HG02588 (cell line): Measurements from ENCODE around the gene ZNF627.
"Not testable (repeated sequence)": the region's sequence is repeated elsewhere in the genome, so short reads cannot be mapped to it uniquely, and the experiment has no call there.

Experiments
- ATAC-seq: cut with Tn5 transposase; IDR thresholded peaks from one replicate; pipeline ENCODE4 v1.9.1; 2021; ENCODE audit warnings: mild to moderate bottlenecking, moderate library complexity; ENCODE audit not compliant: unreplicated experiment

The ZNF627 gene

DNA sequence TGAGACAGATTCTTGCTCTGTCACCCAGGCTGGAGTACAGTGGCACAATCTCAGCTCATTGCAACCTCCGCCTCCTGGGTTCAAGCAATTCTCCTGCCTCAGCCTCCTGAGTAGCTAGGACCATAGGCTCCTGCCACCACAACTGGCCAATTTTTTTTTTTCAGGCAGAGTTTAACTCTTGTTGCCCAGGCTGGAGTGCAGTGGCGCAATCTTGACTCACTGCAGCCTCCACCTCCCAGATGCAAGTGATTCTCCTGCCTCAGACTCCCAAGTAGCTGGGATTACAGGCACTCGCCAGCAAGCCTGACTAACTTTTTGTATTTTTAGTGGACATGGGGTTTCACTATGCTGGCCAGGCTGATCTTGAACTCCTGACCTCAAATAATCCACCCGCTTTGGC is 23.5 kb upstream of the ZNF627 start:
- not testable (repeated sequence) for ATAC-seq

DNA sequence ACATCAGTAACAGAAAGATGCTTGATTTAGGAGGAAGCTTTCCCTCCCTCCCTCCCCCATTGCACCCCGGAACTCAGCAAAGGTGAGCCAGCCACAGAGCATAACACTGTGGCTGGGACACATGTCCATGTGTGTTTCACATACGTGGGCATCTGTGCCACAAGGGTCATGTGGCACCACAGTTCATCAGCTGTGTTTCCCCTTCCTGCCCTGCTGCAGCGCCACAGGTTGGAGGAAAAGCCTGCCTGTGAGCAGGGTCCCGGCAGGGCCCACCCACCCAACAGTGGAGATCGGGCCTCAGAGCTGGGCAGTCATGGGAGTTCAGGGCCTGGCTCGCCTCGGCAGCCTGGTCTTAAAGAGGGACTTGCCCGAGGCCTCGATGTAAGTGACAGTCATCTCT is 22.6 kb upstream of the ZNF627 start:
- ATAC-seq = no peak

DNA sequence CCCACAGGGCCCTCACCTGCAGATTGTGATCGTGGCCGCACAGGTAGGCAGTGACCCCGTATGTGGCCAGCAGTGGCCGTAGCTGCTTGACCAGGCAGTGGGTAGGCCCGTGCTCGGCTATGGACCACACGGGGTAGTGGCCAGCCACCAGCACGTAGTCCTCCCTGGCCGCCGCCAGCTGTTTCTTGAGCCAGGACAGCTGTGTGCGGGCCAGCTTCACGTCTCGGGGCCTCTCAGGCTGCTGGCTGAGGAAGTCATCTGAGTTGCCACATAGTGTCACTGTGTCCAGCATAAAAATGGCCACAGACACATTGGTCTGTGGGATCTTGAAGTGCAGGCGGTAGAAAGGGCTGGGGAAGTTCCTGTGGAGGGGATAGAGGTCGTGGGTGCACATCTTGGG is 21.1 kb upstream of the ZNF627 start:
- no peak for ATAC-seq

DNA sequence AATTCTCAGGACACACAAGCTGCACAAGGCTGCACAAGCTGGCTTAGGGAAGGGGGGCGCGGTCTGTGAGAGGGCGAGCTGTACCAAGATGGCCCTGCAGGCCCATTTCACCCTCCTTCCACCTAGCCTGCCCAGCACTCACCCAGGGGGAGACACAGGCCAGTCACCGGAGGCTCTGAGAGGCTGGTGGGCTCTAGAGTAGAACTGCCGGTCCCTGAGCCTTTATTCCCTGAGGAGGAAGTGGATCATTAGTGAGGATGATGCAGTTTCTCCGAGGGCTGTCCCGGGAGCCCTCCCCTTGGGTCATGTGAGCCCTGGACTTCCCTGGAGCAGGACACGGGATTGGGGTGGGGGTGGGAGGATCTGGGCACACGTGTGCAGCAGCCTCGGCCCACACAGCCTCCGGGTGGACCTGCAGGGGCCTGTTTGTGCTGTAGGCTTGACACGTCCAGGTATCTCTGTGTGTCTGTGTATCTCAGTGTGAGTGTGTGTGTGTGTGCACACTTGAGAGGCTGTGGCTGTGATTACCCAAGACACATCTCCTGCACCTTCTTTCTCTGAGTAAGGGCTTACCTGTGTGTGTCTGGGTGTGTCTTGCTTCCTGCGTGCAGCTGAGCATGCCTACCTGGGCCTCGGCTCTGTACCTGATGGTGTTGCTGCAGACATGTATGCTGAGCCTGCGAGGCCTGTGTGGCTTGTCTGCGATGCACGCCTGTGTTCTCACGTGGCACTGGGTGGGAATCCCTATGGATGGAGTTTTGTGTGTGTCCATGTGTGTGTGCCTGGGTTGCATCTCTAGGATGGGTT is 19.6 kb upstream of the ZNF627 start, which contains the start of gene ACP5:
TSS of gene ACP5 (minus strand) at position 195 of the 807 bp plus-strand sequence. CDS start 328 bp downstream, outside the sequence.
- ATAC-seq = no peak

DNA sequence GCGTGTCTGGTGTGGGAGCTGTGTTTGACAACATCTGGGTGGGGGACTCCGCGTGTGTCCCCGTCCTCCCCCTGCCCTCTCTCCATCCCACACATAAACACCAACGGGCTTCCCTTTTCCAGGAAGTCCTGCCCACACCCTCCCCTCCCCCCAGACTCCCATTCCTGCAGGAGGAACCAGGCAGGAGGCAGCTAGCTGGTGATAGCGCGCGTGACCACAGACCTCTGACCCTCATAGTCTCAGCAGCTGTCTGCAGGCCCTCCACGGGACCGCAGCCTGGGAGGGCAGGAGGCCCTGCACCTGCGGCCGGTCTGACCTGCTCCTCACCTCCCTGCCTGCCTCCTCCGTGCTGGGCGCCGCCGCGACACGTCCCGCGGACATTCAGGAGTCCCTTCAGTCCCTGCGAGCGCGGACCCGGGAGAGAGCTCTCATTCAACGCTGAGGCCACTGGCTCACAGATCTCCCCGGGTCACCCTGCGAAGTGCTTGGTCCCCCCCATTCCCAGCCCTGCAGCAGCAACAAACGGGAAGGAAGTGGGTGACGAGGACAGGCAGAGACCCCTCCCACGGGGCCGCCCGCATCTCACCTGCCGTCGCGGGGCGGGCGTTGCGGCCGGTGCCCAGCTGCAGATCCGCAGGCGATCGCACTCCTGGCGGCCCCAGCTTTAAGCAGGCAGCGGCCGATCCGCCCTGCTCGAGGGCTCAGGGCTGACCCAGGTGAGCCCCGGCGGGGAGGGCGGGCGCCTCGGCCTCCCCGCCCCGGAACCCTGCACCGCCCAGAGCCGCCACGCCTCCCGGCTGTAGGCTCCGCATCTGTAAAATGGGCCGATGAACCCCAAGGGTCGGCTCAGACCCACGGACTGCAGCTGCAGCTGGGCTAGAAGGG is 18.8 kb upstream of the ZNF627 start:
- no peak for ATAC-seq

DNA sequence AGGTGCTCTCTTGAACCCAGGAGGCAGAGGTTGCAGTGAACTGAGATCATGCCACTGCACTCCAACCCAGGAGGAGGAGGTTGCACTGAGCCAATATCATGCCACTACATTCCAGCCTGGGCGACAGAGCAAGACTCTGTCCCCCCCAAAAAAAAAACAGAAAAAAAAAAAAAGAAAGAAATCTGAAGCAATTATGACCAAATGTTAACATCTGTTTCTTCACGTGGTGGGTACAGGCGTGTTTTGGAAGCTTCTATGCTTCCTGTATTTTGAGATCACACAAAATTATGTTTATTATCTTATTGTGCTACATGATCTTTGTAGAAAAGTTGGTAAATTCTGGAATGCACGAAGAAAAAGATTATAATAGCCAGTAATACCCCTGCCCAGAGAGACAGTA is 17.2 kb upstream of the ZNF627 start:
- ATAC-seq = no peak

DNA sequence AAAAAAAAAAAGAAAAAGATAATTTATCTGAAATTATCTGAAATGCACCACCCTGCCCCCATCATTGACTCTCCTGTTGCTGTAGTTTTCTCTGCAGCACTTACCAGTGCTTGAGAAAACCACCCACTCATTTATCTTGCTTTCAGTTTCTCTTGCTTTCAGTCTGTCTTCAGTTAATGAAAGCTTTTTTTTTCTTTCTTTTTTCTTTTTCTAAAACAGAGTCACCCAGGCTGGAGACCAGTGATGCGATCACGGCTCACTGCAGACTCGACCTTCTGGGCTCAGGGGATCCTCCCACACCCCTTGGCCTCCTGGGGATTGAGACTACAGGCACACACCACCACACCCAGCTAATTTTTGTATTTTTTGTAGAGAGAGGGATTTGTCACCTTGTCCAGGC is 15.5 kb upstream of the ZNF627 start:
- ATAC-seq = peak; percentile 56

DNA sequence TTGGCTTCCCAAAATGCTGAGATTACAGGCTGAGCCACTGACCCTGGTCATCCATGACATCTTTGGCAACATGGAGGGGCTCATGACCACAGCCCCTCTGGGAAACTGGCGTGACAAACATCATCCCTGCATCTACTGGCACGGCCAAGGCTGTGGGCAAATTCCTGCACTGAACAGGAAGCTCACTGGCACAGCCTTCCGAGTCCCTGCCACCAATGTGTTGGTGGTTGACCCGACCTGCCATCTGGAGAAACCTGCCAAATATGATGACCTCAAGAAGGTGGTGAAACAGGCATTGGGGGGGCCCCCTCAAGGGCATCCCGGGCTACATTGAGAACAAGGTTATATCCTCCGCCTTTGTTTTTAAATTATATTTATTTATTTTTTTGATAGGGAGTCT is 11.0 kb upstream of the ZNF627 start:
- no peak for ATAC-seq

DNA sequence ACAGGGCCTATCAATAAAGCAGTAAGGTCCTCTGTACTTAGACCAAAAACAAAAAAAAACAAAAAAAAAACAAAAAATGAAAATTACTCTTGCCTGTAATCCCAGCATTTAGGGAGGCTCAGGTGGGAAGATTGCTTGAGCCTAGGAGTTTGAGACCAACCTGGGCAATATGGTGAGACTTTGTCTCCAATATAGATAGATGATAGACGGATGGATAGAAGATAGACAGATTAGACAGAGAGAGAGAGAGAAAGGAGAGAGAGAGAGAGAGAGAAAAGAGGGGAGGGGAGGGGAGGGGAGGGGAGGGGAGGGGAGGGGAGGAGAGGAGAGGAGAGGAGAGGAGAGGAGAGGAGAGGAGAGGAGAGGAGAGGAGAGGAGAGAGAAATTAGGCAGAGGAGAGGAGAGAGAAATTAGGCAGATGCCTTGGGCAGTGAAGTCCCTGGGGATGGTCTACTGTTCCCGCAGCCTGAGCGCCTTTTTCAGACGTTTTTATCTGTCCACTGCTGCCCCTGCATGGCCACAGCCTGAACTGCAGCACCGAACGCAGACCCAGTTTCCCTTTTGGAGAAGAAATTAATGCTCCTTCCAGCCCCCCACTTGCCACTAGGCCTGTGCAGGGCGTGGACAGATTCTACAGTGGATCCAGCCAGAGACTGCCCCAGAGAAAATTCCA is 9.8 kb upstream of the ZNF627 start:
- ATAC-seq = no peak

DNA sequence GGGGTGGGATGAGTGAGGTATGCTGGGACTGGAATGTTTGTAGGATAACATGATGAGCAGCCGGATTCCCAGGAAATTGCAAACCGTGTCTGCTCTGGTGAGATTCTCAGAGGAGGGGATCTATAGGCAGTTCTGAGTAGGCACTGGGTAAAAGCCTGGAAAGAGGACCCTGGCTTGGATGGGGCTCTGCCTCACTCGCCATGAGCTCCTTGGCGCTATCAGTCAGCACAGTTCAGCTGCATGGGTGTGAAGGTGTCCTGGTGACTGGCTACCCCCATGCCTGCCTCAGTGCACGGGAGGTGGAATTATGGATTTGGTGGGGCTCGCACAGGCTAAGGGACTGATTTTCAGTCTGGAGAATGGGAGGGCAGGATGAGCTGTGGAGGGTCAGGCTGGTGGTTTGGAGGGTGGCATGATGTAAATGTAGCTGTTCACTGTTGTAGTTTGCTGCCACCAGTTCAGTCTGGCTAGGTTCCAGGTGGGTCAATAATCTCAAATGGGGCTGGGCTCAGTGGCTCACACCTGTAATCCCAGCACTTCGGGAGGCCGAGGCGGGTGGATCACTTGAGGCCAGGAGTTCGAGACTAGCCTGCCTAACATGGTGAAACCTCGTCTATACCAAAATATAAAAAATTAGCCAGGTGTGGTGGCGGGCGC is 9.2 kb upstream of the ZNF627 start:
- ATAC-seq = no peak

DNA sequence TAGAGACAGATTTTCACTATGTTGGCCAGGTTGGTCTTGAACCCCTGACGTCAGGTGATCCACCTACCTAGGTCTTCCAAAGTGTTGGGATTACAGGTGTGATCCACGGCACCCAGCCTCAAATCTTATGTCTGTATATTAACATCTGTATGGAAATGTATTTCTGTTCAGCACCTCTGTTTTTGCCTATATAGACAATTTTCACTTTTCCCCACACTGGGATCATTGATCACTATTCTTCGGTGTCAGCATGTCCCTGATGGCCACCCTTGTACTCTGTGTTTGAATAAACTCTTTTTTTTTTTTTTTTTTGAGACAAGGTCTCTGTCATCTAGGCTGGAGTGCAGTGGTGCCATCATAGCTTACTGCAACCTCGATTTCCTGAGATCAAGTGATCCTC is 3.2 kb upstream of the ZNF627 start:
- ATAC-seq = no peak

DNA sequence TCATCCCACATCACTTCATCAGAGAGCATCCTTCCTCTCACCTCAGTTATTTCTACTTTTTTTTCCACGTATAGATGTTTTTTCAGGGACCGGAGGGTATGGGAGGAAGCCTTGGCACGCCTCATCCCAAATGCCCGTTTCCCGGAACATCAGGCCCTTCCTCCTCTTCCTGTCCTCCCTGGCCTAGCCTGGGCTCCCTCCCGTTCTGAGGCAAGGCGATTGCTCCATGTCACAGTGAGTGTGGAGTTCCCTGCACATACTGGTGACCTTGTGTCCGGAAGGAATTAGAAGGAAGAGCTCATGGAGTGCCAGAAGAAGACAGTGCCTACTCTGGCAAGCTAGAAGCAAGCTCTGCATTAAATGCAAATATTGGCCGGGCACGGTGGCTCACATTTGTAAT is 1.1 kb upstream of the ZNF627 start:
- ATAC-seq = no peak

DNA sequence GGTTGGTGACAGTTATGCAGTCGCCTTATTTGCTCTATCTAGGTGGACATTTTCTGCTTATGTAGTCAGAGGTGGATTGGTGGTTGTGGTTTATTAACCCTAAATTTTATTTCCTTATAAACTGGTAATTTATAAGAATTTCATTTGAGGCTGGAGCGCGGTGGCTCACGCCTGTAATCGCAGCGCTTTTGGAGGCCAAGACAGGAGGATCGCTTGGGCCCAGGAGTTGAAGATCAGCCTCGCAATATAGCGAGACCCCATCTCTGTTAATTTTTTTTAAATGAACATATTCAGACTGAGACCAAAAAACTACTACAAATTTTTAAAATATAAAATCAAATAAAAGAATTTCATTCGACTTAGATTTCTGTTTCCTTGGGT is 810 bp downstream of the ZNF627 start:
- no peak for ATAC-seq

DNA sequence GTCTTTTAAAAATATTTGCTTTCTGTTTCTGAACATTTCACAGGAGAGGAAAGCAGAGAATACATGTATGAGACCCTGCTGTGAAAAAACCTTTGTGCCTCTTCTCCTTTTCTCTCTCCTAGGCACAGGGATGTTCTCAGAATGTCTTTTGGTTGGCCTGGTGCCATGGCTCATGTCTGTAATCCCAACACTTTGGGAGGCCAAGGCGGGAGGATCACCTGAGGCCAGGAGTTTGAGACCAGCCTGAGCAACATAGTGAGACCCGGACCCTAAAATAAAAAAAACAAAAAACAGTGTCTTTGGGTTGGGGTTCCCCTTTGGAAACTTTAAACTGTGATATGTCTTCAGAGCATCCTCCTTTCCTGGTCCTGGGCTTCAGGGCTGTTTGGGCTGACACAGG is 1.5 kb downstream of the ZNF627 start:
- ATAC-seq = no peak

DNA sequence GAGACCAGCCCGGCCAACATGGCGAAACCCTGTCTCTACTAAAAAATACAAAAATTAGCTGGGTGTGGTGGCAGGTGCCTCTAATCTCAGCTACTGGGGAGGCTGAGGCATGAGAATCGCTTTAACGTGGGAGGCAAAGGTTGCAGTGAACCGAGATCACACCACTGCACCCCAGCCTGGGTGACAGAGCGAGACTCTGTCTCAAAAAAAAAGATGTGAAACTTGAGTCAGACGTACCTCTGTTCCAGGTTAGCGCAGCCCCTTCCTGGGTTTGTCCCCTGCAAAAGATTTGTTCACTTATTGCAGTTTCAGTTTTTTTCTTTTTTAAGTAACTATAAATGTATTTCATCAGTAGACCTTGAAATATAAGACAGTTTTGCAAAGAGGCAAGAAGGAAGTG is 2.4 kb downstream of the ZNF627 start:
- ATAC-seq = not testable (repeated sequence)

DNA sequence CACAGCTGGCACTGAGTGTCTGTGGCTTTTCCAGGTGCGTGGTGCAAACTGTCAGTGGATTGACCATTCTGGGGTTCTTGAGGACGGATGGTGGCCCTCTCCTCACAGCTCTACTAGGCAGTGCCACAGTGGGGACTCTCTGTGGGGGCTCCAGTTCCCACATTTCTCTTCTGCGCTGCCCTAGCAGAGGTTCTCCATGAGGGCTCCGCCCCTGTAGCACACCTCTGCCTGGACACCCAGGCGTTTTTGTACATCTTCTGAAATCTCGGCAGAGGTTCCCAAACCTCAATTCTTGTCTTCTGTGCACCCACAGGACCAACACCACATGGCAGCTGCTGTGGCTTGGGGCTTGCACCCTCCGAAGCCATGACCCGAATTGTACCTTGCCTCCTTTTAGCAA is 9.2 kb downstream of the ZNF627 start:
- no peak for ATAC-seq

DNA sequence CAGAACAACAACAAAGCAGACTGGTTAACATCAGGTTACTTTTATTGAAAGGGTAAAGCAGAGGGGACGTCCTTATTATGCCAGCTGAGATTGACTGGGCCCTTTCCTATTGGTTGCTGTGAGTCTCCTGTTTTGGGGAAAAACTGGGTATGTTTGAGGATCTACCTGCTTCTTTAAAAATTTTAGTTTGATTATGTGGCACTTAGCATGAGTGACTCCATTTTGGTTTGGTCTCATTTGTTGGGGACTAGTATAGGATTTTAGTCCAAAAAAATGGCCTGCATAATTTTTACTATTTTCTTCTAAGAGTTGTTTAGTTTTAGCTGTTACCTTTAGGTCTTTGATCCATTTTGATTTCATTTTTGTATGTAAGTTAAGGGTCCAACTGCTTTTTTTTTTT is 14.4 kb downstream of the ZNF627 start:
- ATAC-seq = no peak

DNA sequence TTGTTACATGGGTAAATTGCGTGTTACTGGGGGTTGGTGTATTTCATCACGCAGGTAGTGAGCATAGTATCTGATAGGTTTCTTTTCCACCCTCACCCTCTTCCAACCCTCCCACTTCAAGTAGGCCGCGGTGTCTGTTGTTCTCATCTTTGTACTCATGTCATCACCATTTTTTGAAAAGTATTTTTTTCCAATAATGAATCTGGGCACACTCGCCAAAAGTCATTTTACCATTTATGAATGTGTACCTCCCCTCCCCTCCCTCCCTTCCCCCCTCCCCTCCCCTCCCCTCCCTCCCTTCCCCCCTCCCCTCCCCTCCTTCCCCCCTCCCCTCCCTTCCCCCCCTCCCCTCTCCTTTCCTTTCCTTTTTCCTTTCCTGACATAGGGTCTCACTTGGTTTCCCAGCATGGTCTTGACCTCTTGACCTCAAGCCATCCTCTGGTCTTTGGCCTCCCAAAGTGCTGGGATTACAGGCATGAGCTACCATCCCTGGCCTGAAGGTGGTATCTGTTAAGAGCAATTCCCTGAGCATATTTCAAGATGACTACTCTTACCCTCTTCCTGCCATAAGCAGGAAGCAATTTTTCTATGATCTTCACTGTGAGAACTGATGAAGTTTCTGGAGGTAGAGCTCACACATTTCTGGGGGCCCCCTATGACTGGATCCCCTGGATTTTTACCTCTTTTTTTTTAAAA is 15.7 kb downstream of the ZNF627 start:
- ATAC-seq = no peak

DNA sequence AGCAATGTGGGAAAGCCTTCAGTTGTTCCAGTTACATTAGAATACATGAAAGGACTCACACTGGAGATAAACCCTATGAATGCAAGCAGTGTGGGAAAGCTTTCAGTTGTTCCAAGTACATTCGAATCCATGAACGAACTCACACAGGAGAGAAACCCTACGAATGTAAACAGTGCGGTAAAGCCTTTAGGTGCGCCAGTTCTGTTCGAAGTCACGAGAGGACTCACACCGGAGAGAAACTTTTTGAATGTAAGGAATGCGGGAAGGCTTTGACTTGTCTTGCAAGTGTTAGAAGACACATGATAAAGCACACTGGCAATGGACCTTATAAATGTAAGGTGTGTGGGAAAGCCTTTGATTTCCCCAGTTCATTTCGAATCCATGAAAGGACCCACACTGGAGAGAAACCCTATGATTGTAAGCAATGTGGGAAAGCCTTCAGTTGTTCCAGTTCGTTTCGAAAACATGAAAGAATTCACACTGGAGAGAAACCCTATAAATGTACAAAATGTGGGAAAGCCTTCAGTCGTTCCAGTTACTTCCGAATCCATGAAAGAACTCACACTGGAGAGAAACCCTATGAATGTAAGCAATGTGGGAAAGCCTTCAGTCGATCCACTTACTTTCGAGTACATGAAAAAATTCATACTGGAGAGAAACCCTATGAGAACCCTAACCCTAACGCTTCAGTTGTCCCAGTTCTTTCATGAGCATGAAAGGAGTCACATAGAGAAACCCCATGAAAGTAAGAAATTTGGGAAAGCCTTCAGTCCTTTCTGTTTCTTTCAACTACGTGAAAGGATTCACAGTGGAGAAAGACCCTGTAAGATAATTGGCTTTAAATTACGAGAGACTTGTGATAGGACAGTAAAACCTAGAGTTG is 20.1 kb downstream of the ZNF627 start:
- ATAC-seq = no peak
